Raji (cell line): ENCODE measurements around the gene GALNT5.

Source experiments
- POLR2A ChIP-seq: IDR thresholded peaks from 2 replicates; pipeline ENCODE4 v1.6.1; 2011; ENCODE audit warnings: low read depth, low read length, control low read depth; ENCODE audit not compliant: insufficient read depth

GALNT5 gene

GRCh38 chr2:157334335-157334734 is 76.8 kb downstream of the GALNT5 start:
- TF ChIP-seq POLR2A: no peak

GRCh38 chr2:157334797-157335196 is 77.3 kb downstream of the GALNT5 start:
- no peak for TF ChIP-seq POLR2A

- no peak for TF ChIP-seq POLR2A
Observed at GRCh38 chr2:157336137-157337010, 78.9 kb downstream of the GALNT5 start.

GRCh38 chr2:157337978-157338377 is 80.5 kb downstream of the GALNT5 start:
- TF ChIP-seq POLR2A: no peak

GRCh38 chr2:157339965-157340655 is 82.6 kb downstream of the GALNT5 start:
- TF ChIP-seq POLR2A: no peak

- TF ChIP-seq POLR2A: no peak
Observed at GRCh38 chr2:157345647-157346389, 88.3 kb downstream of the GALNT5 start.

- no peak for TF ChIP-seq POLR2A
Observed at GRCh38 chr2:157348291-157348921, 90.9 kb downstream of the GALNT5 start.

- TF ChIP-seq POLR2A: no peak
Observed at GRCh38 chr2:157349949-157350515, 92.5 kb downstream of the GALNT5 start.

- TF ChIP-seq POLR2A: no peak
Observed at GRCh38 chr2:157355618-157356017, 98.1 kb downstream of the GALNT5 start.

GRCh38 chr2:157359628-157360027 is 102.1 kb downstream of the GALNT5 start:
- no peak for TF ChIP-seq POLR2A

- TF ChIP-seq POLR2A: no peak
Observed at GRCh38 chr2:157361526-157361925, 104.0 kb downstream of the GALNT5 start.

GRCh38 chr2:157362627-157363026 is 105.1 kb downstream of the GALNT5 start:
- no peak for TF ChIP-seq POLR2A

GRCh38 chr2:157363612-157364101 is 106.2 kb downstream of the GALNT5 start:
- no peak for TF ChIP-seq POLR2A
